NCI-H2227 treated with DMSO at 0.1 percent for 48 hours (cell line): Measurements from ENCODE around the gene FKBP1B.
"Not testable (repeated sequence)": the region's sequence is repeated elsewhere in the genome, so short reads cannot be mapped to it uniquely, and the experiment has no call there.

Experiments
- DNase-seq: peaks from one replicate; lab custom pipeline; 2025; lab: John Stamatoyannopoulos, UW

The FKBP1B gene

DNA sequence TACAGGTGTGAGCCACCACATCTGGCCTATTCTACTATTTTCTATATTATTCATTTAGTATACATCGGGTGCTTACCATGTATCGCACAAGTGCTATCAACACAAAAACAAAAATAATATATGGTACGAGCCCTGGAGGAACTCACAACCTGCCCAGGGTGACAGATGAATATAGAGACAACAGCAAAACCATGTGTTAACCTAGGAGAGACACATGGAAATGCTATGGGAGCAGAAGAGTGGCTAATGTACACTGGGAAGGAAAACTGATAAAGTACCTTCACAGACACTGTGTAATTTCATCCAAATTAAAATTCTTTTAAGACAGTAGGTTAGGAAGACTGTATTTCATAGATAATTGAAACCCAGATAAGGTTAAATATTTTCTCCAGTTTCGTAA, 22.7 kb downstream of the FKBP1B start:
- DNase-seq = no peak

DNA sequence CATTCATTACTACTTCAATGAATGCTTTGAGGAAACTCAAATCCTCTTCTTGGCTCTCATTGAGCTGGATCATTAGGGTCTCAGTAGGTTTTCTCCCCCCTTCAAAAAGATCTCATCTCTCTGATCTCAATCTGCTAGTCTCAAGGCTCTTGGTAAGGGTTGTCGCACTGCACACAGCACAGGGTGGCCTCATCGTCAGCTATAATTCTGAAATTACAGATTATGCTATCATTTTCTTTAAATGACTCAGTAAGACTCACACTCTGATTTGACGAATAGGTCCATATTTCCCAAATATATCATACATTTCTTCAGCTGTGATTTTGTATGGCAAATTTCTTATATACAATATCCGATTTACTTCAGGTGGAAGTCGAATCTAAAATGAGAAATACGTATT, 24.3 kb downstream of the FKBP1B start:
- DNase-seq = no peak

DNA sequence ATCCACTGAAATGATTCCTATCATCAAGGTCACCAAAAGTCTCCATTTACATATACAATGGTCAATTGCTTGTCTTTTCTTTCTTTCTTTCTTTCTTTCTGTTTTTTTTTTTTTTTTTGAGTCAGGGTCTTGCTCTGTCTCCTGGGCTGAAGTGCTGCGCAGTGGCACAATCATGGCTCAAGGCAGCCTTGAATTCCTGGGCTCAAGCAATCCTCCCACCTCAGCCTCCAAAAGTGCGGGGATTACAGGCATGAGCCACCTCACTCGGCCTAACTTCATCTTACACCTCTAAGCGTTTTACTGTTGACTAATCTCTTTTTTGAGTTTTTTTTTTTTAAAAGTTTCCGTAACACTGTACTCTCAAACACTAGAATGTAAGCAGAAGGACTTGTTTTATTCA, 25.7 kb downstream of the FKBP1B start:
- no peak for DNase-seq

DNA sequence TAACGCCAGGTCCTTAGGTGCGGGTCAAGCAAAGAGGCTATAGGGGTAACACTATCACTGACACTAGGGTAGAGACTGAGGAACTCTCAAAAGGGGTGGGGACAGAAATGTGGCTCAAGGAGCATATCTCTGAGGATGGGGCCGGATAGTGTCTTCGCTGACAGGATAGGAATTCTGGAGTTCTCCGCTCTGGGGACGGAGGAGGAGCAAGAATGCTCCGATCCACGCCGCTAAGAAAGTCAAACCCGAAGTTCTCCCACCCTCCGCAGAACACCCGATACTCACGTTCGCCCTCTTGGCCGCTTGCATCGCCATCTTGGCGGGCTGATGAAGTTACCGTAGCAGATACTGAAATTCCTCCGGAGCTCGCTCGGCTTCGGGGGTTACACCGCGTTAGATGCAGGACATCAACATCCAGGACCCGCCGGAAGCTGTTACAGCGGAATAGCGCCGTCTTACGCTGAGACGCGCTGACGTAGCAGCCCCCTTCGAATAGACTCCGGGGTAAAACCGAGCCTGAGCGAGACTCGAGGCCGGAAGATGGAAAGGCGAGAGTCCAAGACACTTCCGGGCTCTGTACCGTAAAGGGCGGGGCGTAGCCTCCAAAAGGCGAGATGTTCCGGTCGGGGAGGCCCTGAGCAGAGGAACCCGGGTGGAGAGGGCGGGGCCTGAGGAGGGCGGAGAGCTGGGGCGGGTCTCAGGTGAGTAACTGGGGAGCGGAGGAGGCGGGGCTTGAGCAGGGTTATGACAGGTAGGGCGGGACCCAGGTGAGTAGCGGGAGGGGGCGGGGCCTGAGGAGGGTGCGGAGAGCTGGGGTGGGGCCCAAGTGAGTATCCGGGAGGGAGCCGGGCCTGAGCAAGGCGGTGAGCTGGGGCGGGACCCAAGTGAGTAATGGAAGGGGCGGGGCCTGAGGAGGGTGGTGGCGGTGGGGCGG, 26.6 kb downstream of the FKBP1B start, which contains the start of gene SF3B6:
Gene SF3B6 (minus strand): TSS at position 412 of the 934 bp plus-strand sequence. CDS start 97 bp downstream, at position 315.
- peak; percentile 97 for DNase-seq

DNA sequence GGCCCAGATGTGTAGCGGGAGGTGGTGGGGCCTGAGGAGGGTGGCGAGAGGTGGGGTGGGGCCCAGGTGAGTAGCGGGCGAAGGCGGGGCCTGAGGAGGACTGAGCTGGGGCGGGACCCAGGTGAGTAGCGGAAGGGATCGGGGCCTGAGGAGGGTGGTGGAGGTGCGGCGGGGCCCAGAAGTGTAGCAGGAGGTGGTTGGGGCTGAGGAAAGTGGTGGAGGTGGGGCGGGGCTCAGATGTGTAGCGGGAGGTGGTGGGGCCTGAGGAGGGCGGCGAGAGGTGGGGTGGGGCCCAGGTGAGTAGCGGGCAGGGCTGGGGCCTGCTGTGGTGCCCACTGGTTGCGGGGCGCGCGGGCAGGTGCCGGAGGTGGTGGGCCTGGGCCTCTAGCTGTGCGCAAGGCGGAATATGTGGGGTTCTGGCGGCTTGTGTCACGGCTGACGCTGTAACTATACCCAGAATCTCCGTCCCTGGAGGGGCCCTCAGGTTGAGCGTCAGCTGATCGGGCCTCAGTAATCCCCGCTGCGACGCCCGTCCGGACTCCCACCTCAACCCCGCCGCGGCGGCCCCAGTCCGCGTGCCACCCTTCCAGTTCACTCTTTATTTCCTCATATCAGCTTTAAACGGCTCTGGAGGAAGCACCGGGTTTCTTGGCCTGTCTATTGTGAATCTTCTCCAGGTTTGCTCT, 27.5 kb downstream of the FKBP1B start:
- DNase-seq = no peak

DNA sequence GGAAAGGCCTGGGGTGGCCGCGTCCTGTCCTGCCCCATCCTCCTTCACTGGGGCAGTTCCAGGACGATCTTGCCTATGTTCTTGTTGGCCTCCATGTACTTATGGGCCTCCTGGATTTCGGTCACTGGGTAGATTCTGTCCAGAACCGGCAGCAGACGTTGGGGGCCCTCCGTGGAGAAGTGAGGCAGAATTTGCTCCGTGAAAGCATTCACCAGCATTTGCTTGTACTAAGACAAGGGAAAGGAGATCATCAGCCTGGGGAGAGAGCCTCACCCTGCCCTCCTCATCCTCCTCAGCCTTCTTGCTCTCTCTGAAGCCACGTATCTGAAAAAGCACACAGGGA, 28.0 kb downstream of the FKBP1B start:
- no peak for DNase-seq

DNA sequence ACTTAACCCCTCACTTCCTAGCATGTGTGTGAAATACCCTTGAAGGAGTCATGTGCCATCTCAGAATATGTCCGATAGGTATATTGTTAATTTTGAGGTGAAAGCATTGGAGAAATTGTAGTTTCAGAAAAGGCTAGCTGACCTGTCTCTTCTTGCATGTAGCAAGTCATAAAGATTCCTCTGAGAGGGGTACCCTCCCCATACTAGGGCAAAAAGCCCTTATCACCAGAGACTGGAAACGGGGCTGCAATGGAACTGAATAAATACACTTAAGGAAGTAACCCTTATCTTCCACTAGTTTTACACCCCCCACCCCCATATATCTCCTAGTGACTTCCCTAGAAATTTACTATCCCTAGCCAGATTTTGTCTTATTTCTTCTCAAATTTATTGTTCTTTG, 28.3 kb downstream of the FKBP1B start:
- no peak for DNase-seq

DNA sequence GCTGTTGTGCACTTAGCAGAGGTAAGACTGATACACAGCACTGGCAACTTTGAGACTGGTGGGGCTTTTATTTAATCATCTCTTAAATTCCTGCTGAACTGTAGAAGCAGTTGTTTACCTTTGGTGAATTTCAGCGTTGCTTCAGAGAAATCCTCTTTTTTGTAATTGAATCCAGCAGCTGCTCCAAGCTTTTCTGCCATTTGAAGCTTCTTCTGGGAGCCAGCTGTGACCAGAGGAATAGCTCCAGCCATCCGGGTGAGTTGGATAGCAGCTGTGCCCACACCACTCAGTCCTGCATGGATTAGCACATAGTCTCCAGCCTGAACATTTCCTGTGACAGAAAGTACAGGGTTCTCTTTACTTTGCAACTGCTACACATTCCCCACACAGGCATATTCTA, 31.2 kb downstream of the FKBP1B start:
- no peak for DNase-seq

DNA sequence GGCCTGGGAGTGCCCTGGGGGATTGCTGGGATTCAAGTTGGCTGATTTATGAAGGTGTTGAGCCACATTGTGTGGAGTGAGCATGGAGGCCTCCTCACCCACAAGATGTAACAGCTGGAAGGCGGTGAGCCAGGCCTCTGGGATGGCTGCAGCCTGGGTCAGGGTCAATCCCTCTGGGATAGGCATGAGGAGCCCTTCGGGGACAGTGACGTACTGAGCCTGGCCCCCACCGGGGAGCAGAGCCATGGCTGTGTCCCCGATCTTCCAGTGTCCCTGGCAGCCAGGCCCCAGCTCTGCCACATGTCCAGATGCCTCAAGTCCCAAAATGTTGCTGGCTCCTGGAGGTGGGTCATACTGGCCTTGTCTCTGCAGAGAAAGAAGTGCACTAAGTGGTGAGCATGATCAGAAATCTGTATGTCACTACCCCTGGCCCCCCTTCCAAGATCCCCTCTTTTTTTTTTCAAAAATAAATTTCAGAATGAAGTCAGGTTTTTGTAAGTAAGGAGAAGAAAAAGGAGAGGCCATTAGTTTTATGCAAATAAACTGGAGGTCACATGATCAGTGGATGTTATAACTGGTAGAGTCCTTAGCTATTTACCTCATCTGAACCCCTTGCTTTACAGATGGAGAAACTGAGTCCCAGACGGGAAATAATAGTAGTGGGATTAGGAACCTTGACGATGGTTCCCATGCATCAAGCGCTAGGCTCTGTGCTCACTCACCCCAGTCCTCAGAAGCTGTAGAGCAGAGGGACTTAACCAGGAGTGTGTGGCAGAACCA, 33.4 kb downstream of the FKBP1B start:
- no peak for DNase-seq

DNA sequence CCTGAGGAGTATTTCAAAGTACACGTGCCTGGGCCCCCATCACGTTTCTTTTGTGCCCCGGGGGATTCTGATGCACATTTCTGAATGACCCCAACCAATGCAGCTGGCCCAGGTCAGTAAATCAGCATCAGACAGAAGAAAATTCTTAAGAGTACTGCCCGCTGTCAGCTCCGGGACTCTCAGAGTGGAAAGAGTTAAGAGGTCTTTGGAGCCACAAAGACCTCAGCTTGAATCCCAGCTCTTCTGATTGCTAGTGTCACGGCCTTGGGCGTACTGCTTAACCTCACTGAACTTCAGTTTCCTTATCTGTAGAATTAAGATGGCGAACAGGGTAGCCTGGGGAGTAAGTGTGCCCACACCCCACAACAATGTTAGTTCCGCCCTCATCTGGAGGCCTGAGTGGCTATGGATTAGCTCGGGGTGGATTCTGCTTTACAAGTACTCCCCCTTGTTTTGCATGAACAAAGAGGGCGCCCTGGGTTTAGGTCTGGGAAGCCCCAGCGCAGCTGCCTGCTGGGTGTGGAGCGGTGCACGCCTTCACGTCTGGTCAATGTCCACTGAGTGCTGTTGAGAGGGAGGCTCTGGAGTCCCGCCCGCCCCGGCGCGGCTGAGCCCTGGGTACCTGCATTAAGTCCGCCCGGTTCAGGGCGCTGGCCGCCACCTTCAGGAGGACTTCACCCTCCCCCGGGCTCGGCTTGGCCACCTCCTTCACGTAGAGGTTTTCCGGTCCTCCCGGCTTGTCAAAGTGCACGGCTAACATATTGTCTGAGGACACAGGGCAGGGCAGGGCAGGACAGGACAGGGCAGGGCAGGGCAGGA, 34.2 kb downstream of the FKBP1B start:
- peak; percentile 90 for DNase-seq

DNA sequence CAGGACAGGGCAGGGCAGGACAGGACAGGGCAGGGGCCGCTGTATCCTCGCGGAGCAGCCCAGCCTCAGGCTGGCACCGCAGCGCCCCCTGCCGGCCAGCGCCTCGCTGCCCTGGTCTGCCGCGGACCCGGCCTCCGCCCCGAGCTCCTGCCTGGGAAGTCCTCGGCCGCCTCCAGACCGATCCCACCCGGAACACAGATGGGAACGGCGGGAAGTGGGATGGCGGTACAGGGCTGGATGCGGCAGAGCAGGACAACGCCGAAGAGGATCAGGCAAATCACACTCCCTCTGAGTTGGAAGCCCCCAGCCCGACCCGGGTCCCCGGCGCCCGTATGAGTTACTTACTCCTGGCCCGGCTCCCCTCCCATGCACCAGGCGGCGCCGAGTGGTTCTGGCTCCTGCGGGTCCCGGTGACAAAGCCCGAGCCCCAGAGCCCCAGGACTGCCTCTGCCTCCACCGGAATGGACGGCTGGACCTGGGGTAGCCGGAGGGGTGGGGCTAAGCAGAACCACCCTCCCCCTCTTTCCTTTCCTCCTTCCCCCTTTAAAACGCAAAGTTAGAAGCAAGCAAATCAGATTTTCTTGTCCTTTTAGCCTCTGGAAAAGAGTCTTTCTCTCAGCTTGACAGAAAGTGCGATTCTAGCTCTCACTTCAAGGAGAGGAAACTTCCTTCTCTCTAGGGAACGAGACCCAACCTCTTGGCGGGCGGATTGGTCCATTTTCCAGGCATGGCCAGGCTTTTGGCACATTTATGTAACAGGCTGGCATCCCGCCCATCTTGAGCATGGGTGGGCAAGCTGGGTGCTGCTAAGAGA, 35.1 kb downstream of the FKBP1B start, which contains the start of gene TP53I3:
Gene TP53I3 (minus strand): TSS at position 449 of the 814 bp plus-strand sequence. CDS start 508 bp downstream, outside the sequence.
- peak; percentile 95 for DNase-seq

DNA sequence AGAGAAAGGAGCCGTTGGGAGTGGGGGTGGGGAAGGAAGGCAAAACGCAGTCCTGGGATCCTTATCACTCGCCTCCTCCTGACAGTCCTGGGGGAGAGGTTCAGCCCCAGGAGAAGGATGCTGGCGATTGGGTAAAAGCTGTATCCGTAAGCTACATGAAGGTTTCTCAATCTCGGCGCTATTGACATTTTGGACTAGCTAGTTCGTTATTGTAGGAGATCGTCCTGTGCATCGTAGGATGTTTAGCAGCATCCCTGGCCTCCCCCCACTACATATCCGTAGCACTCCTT, 35.6 kb downstream of the FKBP1B start:
- no peak for DNase-seq

DNA sequence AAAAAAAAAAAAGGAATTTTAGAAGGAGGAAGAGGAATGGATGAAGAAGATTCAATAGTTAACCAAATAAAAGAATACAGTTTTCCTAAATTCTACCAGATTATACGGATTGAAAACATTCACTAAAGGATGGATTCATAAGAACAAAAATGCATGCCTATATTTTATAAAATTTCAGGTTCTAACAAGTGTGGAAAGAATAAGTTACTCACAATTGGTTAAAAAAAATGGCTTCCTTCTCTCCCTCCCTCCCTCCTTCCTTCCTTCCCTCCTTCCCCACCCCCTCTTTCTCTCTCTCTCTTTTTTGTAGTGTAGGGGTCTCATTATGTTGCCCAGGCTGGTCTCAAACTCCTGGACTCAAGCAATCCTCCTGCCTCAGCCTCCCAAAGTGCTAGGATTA, 36.7 kb downstream of the FKBP1B start:
- DNase-seq = no peak

DNA sequence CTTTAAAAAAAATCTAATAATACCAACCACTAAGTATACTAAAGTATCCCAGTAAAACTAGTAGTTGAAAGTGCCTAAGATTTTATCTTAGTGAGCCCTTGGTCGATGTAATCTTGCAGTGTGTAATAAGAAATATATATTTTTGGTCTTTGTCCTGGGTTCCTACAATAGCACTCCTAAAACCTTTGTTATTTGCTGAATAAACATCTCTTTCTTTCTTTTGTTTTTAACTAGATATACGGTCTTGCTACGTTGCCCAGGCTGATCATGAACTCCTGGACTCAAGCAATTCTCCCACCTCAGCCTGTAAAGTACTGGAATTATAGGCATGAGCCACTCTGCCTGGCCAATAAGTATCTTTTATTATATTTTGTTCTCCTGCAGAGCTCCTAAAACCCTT, 37.5 kb downstream of the FKBP1B start:
- DNase-seq = no peak

DNA sequence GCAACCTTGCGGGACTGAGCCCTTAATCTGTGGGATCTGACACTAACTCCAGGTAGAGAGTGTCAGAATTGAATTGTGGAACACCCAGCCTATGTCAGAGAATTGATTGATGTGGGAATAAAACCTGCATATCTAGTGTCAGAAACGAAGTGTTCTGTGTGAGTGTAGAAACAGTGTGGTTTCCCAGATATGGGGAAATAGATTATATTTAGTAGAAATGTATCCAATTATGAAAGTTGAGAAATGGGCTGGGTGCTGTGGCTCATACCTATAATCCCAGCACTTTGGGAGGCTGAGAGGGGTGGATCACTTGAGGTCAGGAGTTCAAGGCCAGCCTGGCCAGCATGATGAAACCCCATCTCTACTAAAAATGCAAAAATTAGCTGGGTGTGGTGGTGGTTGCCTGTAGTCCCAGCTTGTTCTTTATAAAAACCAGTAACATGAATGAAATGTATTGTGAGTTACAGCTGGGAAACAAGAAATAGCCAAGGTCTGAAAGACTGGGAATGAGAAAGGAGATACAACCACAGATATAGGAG, 39.3 kb downstream of the FKBP1B start:
- no peak for DNase-seq

DNA sequence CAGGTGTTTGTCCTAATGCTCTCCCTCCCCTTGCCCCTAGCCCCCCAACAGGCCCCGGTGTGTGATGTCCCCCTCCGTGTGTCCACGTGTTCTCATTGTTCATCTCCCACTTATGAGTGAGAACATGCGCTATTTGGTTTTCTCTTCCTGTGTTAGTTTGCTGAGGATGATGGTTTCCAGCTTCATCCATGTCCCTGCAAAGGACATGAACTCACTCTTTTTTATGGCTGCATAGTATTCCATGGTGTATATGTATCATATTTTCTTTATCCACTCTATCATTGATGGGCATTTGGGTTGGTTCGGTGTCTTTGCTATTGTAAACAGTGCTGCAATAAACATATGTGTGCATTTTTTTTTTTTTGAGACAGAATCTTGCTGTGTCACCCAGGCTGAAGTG, 43.7 kb downstream of the FKBP1B start:
- not testable (repeated sequence) for DNase-seq

DNA sequence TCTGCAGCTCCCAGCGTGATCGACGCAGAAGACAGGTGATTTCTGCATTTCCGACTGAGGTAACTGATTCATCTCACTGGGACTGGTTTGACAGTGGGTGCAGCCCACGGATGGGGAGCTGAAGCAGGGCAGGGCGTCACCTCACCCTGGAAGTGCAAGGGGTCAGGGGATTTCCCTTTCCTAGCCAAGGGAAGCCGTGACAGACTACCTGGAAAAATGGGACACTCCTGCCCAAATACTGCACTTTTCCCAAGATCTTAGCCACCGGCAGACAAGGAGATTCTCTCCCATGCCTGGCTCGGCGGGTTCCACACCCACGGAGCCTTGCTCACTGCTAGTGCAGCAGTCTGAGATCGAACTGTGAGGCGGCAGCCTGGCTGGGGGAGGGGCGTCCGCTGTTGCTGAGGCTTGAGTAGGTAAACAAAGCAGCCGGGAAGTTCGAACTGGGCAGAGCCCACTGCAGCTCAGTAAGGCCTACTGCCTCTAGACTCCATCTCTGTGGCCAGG, 45.7 kb downstream of the FKBP1B start:
- DNase-seq = not testable (repeated sequence)

DNA sequence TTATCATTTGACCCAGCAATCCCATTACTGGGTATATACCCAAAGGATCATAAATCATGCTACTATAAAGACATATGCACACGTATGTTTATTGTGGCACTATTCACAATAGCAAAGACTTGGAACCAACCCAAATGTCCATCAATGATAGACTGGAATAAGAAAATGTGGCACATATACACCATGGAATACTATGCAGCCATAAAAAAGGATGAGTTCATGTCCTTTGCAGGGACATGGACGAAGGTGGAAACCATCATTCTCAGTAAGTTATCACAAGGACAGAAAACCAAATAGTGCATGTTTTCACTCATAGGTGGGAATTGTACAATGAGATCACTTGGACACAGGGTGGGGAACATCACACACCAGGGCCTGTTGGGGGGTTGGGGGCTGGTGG, 51.2 kb downstream of the FKBP1B start:
- not testable (repeated sequence) for DNase-seq

DNA sequence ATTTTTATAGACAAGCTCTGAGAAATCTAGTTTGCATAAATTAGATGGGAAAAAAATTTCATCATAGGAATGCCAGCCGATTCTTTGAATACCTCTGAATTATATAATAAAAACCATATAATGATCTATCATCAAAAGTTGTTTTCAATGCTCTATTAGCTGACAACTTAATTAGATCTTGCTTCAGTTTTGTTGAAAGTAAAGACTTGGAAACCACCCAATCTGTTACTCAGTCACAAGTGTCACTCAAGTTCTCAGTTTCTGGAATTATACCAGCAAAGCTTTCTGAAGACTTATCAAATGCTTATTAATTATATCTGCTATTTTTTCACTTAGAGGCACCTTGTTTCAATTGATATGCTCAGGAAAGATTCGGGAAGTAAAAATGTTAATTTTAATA, 52.5 kb downstream of the FKBP1B start:
- DNase-seq = no peak

DNA sequence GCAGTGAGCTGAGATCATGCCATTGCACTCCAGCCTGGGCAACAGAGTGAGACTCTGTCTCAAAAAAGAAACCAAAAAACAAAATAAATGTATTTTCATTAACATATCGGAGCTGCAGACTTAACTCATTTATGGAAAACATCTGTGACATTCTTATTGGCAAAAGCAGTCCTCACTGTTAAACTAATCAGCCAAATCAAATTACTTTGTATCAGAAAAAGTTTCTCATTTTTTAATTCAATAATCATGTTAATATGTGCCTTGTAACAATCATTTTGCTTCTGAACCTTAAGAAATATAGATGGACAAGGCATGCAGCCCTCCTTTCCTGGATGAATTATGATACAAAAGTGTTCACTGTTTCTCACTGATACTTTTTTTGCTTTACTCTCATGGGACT, 53.1 kb downstream of the FKBP1B start:
- DNase-seq = no peak
